Limb (tissue), 2 donors: ENCODE data around the gene TDRD1.

Source experiments
- DNase-seq, 2 donors: peaks; one replicate each; pipeline ENCODE4 v3.0.0-alpha.2; 2016; ENCODE audit errors: extremely low spot score in 2 of 2

TDRD1 gene

GRCh38 chr10:114265392-114266053 lies 86.4 kb downstream of the TDRD1 start:
- DNase-seq: no peak

GRCh38 chr10:114266521-114266920 lies 87.4 kb downstream of the TDRD1 start:
- no peak for DNase-seq

- DNase-seq: no peak
Measured at GRCh38 chr10:114271075-114271778, 92.1 kb downstream of the TDRD1 start.

GRCh38 chr10:114271779-114272167 lies 92.6 kb downstream of the TDRD1 start:
- no peak for DNase-seq

GRCh38 chr10:114272696-114273095 lies 93.5 kb downstream of the TDRD1 start:
- no peak for DNase-seq

GRCh38 chr10:114273910-114274309 lies 94.8 kb downstream of the TDRD1 start:
- no peak for DNase-seq

- DNase-seq: no peak
Measured at GRCh38 chr10:114274616-114275453, 95.7 kb downstream of the TDRD1 start.

- DNase-seq: no peak
Measured at GRCh38 chr10:114276066-114276465, 96.9 kb downstream of the TDRD1 start.

- DNase-seq: no peak
Measured at GRCh38 chr10:114276671-114277070, 97.5 kb downstream of the TDRD1 start.

- DNase-seq: no peak
Measured at GRCh38 chr10:114278140-114278883, 99.2 kb downstream of the TDRD1 start.

GRCh38 chr10:114278884-114279191 lies 99.7 kb downstream of the TDRD1 start:
- DNase-seq: no peak

- no peak for DNase-seq
Measured at GRCh38 chr10:114279289-114279688, 100.1 kb downstream of the TDRD1 start.

- DNase-seq: no peak
Measured at GRCh38 chr10:114279901-114280644, 100.9 kb downstream of the TDRD1 start.

GRCh38 chr10:114281006-114281405 lies 101.9 kb downstream of the TDRD1 start:
- DNase-seq: no peak

- DNase-seq: no peak
Measured at GRCh38 chr10:114281461-114281860, 102.3 kb downstream of the TDRD1 start.
